HepG2 (cell line): ENCODE data around the gene CFAP43. TPM values are rescaled to one million over a fixed set of nuclear protein-coding genes. Genes with fewer than 3 reads are reported as not detected.

Experiments
- ATAC-seq: fragments of 200-7000 bp; cut with Tn5 transposase; 3 replicates; pipeline ENCODE4 v1.9.1; 2020; ENCODE audit warnings: mild to moderate bottlenecking, moderate library complexity
- BruUV-seq: library from RNA; stranded (reverse); fragments of 400-500 nt; replicated peaks from 2 replicates; lab custom pipeline; 2021; lab: Mats Ljungman, UMichigan
- CTCF ChIA-PET: fragments of 300-600 bp; formaldehyde crosslinking; extraction: SDS; loops from one replicate; lab custom pipeline; 2021; ENCODE audit warnings: low total read pairs, inconsistent platforms, low intra/inter-chr PET ratio; lab: Yijun Ruan, JAX
- POLR2A ChIA-PET: fragments of 350-600 bp; sonication (Branson Sonifier 250); formaldehyde crosslinking; loops from one replicate; lab custom pipeline; 2020; ENCODE audit warnings: antibody characterized with exemption, inconsistent platforms; lab: Yijun Ruan, JAX
- DNase-seq: peaks from one replicate; pipeline ENCODE4 v3.0.0-alpha.2; 2015; ENCODE audit warnings: low spot score
- FAIRE-seq: peaks from 3 replicates; lab custom pipeline; 2011; peaks lifted over from hg19 to GRCh38; lab: Jason Lieb, UNC
- H2AFZ ChIP-seq: one replicate; pipeline ENCODE4 v1.6.1; 2011; ENCODE audit warnings: low read length, inconsistent platforms
- H3K27ac ChIP-seq: fragments of 300-600 bp; 3 replicates; pipeline ENCODE4 v1.8.0; 2011; ENCODE audit warnings: mixed run types, mild to moderate bottlenecking, mixed read lengths, low read length, inconsistent platforms; ENCODE audit not compliant: insufficient read depth; ENCODE audit errors: extremely low read length
- H3K27me3 ChIP-seq, 2 experiments: fragments of 200-600 bp in 1 of 2; 2 replicates in 1 of 2; 3 replicates in 1 of 2; pipeline versions ENCODE4 v1.6.0 to v1.8.0; 2011; ENCODE audit warnings: low read length in 2 of 2, mild to moderate bottlenecking in 2 of 2, moderate library complexity in 2 of 2, inconsistent platforms in 1 of 2; ENCODE audit not compliant: insufficient read depth in 2 of 2, control insufficient read depth in 1 of 2
- H3K36me3 ChIP-seq, 2 experiments: fragments of 200-600 bp in 1 of 2; replicated peaks in 1 of 2; 2 replicates in 1 of 2; 3 replicates in 1 of 2; pipeline versions ENCODE4 v1.5.1 to v1.8.0; 2011; ENCODE audit warnings: low read length in 2 of 2, inconsistent platforms in 1 of 2; ENCODE audit not compliant: insufficient read depth in 2 of 2, control insufficient read depth in 1 of 2
- H3K4me1 ChIP-seq: 2 replicates; pipeline ENCODE4 v1.5.1; 2012; ENCODE audit warnings: low read length, inconsistent platforms; ENCODE audit not compliant: insufficient read depth
- H3K4me2 ChIP-seq: 2 replicates; pipeline ENCODE4 v1.6.0; 2011; ENCODE audit warnings: low read depth, low read length, inconsistent platforms
- H3K4me3 ChIP-seq, 3 experiments: fragments of 200-600 bp in 1 of 3; sonication (generic), shearing (Covaris generic) in 1 of 3; replicated peaks in 1 of 3; 2 replicates each; pipeline ENCODE4 v1.5.1; 2011 to 2016; ENCODE audit warnings: low read length in 3 of 3, inconsistent platforms in 2 of 3, low read depth in 2 of 3, mild to moderate bottlenecking in 2 of 3, control low read depth in 1 of 3, mixed read lengths in 1 of 3; ENCODE audit not compliant: insufficient read depth in 1 of 3
- H3K79me2 ChIP-seq: one replicate; pipeline ENCODE4 v1.6.1; 2011; ENCODE audit warnings: low read length, inconsistent platforms; ENCODE audit not compliant: insufficient read depth
- H3K9ac ChIP-seq: 2 replicates; pipeline ENCODE4 v1.6.0; 2011; ENCODE audit warnings: mild to moderate bottlenecking, low read depth, low read length, inconsistent platforms; ENCODE audit not compliant: insufficient read depth
- H3K9me3 ChIP-seq: 2 replicates; pipeline ENCODE4 v1.5.1; 2012; ENCODE audit warnings: mild to moderate bottlenecking, low read length
- H4K20me1 ChIP-seq: 2 replicates; pipeline ENCODE4 v1.6.0; 2011; ENCODE audit warnings: inconsistent platforms, mild to moderate bottlenecking, low read length, moderate library complexity; ENCODE audit not compliant: insufficient read depth
- ATF5 ChIP-seq: sonication (generic); formaldehyde crosslinking; IDR thresholded peaks from 2 replicates; pipeline ENCODE4 v1.4.0; 2020; ENCODE audit warnings: mild to moderate bottlenecking, low read depth, missing genetic modification reagents
- GATA4 ChIP-seq: sonication (generic); IDR thresholded peaks from 2 replicates; pipeline ENCODE4 v1.6.1; 2016; ENCODE audit warnings: antibody characterized with exemption, low read depth, borderline replicate concordance
- KMT2B ChIP-seq: IDR thresholded peaks from 2 replicates; pipeline ENCODE4 v1.6.1; 2016; ENCODE audit warnings: missing genetic modification reagents, missing compliant biosample characterization
- NCOR1 ChIP-seq: fragments of 200-600 bp; sonication (generic); IDR thresholded peaks from 2 replicates; pipeline ENCODE4 v1.7.0; 2017; ENCODE audit warnings: antibody characterized with exemption, low read length, borderline replicate concordance
- NFIB ChIP-seq: sonication (generic); formaldehyde crosslinking; IDR thresholded peaks from 2 replicates; pipeline ENCODE4 v1.9.0; 2021; ENCODE audit warnings: missing genetic modification reagents, mild to moderate bottlenecking, borderline replicate concordance
- PRDM4 ChIP-seq: sonication (generic); formaldehyde crosslinking; IDR thresholded peaks from 2 replicates; pipeline ENCODE4 v1.9.0; 2021; ENCODE audit warnings: missing genetic modification reagents, borderline replicate concordance
- SATB2 ChIP-seq: sonication (generic); formaldehyde crosslinking; IDR thresholded peaks from 2 replicates; pipeline ENCODE4 v1.5.0; 2020; ENCODE audit warnings: missing genetic modification reagents
- SMAD1 ChIP-seq: sonication (generic); formaldehyde crosslinking; IDR thresholded peaks from 2 replicates; pipeline ENCODE4 v1.4.0; 2020; ENCODE audit warnings: missing genetic modification reagents, low read depth, mild to moderate bottlenecking, borderline replicate concordance
- XBP1 ChIP-seq: sonication (generic); formaldehyde crosslinking; IDR thresholded peaks from 2 replicates; pipeline ENCODE4 v1.5.0; 2020; ENCODE audit warnings: missing genetic modification reagents
- YY1 ChIP-seq: IDR thresholded peaks from 2 replicates; pipeline ENCODE4 v1.6.1; 2011; ENCODE audit warnings: low read length, low read depth, moderate library complexity, mild to moderate bottlenecking; ENCODE audit not compliant: insufficient read depth, insufficient replicate concordance
- ZFP82 ChIP-seq: sonication (generic); formaldehyde crosslinking; IDR thresholded peaks from 2 replicates; pipeline ENCODE4 v1.5.1; 2020; ENCODE audit warnings: mild to moderate bottlenecking, missing genetic modification reagents, borderline replicate concordance
- ZFYVE20 ChIP-seq: sonication (generic); formaldehyde crosslinking; IDR thresholded peaks from 2 replicates; pipeline ENCODE4 v1.8.0; 2023; ENCODE audit warnings: low read depth, mild to moderate bottlenecking, moderate library complexity, missing genetic modification reagents, borderline replicate concordance
- ZNF317 ChIP-seq: sonication (generic); formaldehyde crosslinking; IDR thresholded peaks from 2 replicates; pipeline ENCODE4 v1.5.0; 2020; ENCODE audit warnings: mild to moderate bottlenecking, missing genetic modification reagents
- ZNF570 ChIP-seq: sonication (generic); formaldehyde crosslinking; IDR thresholded peaks from 2 replicates; pipeline ENCODE4 v1.4.0; 2020; ENCODE audit warnings: mild to moderate bottlenecking, missing genetic modification reagents, borderline replicate concordance
- ZNF713 ChIP-seq: sonication (generic); formaldehyde crosslinking; IDR thresholded peaks from 2 replicates; pipeline ENCODE4 v1.4.0; 2020; ENCODE audit warnings: mild to moderate bottlenecking, missing genetic modification reagents
- ZNF75D ChIP-seq: sonication (generic); formaldehyde crosslinking; IDR thresholded peaks from 2 replicates; pipeline ENCODE4 v1.8.1; 2023; ENCODE audit warnings: missing genetic modification reagents, mild to moderate bottlenecking, borderline replicate concordance
- WGBS: methylation state at CpG from one replicate; pipeline ENCODE4 v1.1.6; 2017; ENCODE audit warnings: low lambda C conversion rate; 5-methylcytosine and 5-hydroxymethylcytosine counted together
- in situ Hi-C: cut with HindIII; loops from 2 replicates; pipeline ENCODE4 v1.10.0; 2017; ENCODE audit warnings: low pct_unique_long_range_greater_than_20kb; ENCODE audit not compliant: extremely low pct_ligation_motif_present
- intact Hi-C: fragments of 100-400 bp; cut with micrococcal nuclease; formaldehyde crosslinking; loops from one replicate; pipeline ENCODE4 v1.10.0; 2022; ENCODE audit not compliant: unreplicated experiment
- polyA plus RNA-seq, 8 experiments: library from polyadenylated mRNA; depleted of rRNA in 3 of 8; stranded (reverse) in 7 of 8; unstranded in 1 of 8; fragments of >200 nt; fragmentation: Illumina TruSeq in 4 of 8; extraction: Trizol in 4 of 8; gene quantifications; 2 replicates each; pipeline versions ENCODE4 v1.2.1 to v1.2.3, GENCODE V29; 2011 to 2016; ENCODE audit warnings: low read depth in 4 of 8, missing spikeins in 1 of 8, mixed read lengths in 1 of 8; ENCODE audit not compliant: insufficient read depth in 1 of 8
- total RNA-seq, 5 experiments: library from RNA; depleted of rRNA; stranded (reverse); fragments of >200 nt; fragmentation: Illumina TruSeq; extraction: Trizol; gene quantifications; 2 replicates each; pipeline ENCODE4 v1.2.3, GENCODE V29; 2016; ENCODE audit warnings: low read depth in 1 of 5

CFAP43 gene
- total and polyA plus RNA-seq, 2 of the 13 experiments (the other 11 are each of a cell fraction or from before 2014, with no cell fraction given) = 0.24 to 0.38 TPM

GRCh38 chr10:104155591-104155990 is 76.6 kb downstream of the CFAP43 start:
- Histone ChIP-seq H3K27me3 (peaks cover 2 to 3% of the 10 kb centered on the region in 2 experiments; a peak in 2 of 5 replicates), H4K20me1 (no peaks in the 10 kb centered on the region), H3K9me3 (peaks cover 17% of the 10 kb centered on the region), H3K4me2 (no peak overlapping the region), H3K4me1 (no peaks in the 10 kb centered on the region), H3K4me3 (no peak overlapping the region), H3K27ac (no peak overlapping the region), H2AFZ (no peak overlapping the region), H3K9ac (no peak overlapping the region), H3K79me2 (no peaks in the 10 kb centered on the region), H3K36me3 (no peaks in the 10 kb centered on the region)
- ATAC-seq (no peak), FAIRE-seq (no peak), DNase-seq (no peak)
- no TSS peak for BruUV-seq
- ChIA-PET CTCF (no interaction called here), POLR2A (no interaction called here)
- intact Hi-C loops = no loop called here
- 50% methylated on average over 2 of the region's 2 CpGs for WGBS
- in situ Hi-C loops = no loop called here
- TF ChIP-seq ZFYVE20 (CRISPR knock-in tag) (no peak), ZNF713 (CRISPR knock-in tag) (no peak), ZFP82 (no peak), NCOR1 (no peak), ZNF75D (CRISPR knock-in tag) (no peak), NFIB (CRISPR knock-in tag) (no peak), ZNF317 (no peak), PRDM4 (no peak), SMAD1 (CRISPR knock-in tag) (no peak), GATA4 (no peak), YY1 (no peak), XBP1 (CRISPR knock-in tag) (no peak), ZNF570 (no peak), ATF5 (CRISPR knock-in tag) (no peak), SATB2 (CRISPR knock-in tag) (no peak), KMT2B (no peak)
